Endodermal cell (in vitro differentiated cells): Measurements from ENCODE around the gene REX1BD. TPM values are rescaled to one million over a fixed set of nuclear protein-coding genes. Genes with fewer than 3 reads are reported as not detected.

Source experiments
- DNase-seq: peaks from one replicate; pipeline ENCODE4 v3.0.0-alpha.2; 2017
- H3K27ac ChIP-seq: 2 replicates; pipeline ENCODE4 v1.5.1; 2013; ENCODE audit warnings: mild to moderate bottlenecking, low read depth, low read length, moderate library complexity
- H3K27me3 ChIP-seq: 2 replicates; pipeline ENCODE4 v1.6.1; 2013; ENCODE audit warnings: mild to moderate bottlenecking, low read length, moderate library complexity; ENCODE audit not compliant: insufficient read depth, control insufficient read depth, poor library complexity, severe bottlenecking
- H3K36me3 ChIP-seq: 2 replicates; pipeline ENCODE4 v1.7.0; 2013; ENCODE audit warnings: mild to moderate bottlenecking, low read length, moderate library complexity; ENCODE audit not compliant: control insufficient read depth, insufficient read depth
- H3K4me1 ChIP-seq: one replicate; pipeline ENCODE4 v1.7.0; 2013; ENCODE audit warnings: low read length; ENCODE audit not compliant: control insufficient read depth, insufficient read depth
- H3K4me3 ChIP-seq: 2 replicates; pipeline ENCODE4 v1.5.1; 2013; ENCODE audit warnings: mild to moderate bottlenecking, low read length, moderate library complexity
- H3K9ac ChIP-seq: 2 replicates; pipeline ENCODE4 v1.6.1; 2013; ENCODE audit warnings: mild to moderate bottlenecking, low read length, moderate library complexity; ENCODE audit not compliant: poor library complexity, severe bottlenecking; ENCODE audit errors: extremely low read depth
- H3K9me3 ChIP-seq: 2 replicates; pipeline ENCODE4 v1.6.1; 2013; ENCODE audit warnings: mild to moderate bottlenecking, low read length, moderate library complexity; ENCODE audit not compliant: control insufficient read depth
- H3K27ac Mint-ChIP-seq: 2 replicates; pipeline ENCODE4 v1.8.0; 2020; ENCODE audit warnings: mixed read lengths
- H3K27me3 Mint-ChIP-seq: 2 replicates; pipeline ENCODE4 v1.8.0; 2021; ENCODE audit warnings: mild to moderate bottlenecking, mixed read lengths; ENCODE audit not compliant: insufficient read depth
- H3K36me3 Mint-ChIP-seq: 2 replicates; pipeline ENCODE4 v1.8.0; 2020; ENCODE audit warnings: low read depth, mixed read lengths
- H3K4me1 Mint-ChIP-seq: 2 replicates; pipeline ENCODE4 v1.8.0; 2020; ENCODE audit warnings: mixed read lengths
- H3K4me3 Mint-ChIP-seq: 2 replicates; pipeline ENCODE4 v1.8.0; 2020; ENCODE audit warnings: mild to moderate bottlenecking, moderate library complexity, mixed read lengths
- H3K9me3 Mint-ChIP-seq: 2 replicates; pipeline ENCODE4 v1.8.0; 2020; ENCODE audit warnings: mild to moderate bottlenecking, mixed read lengths
- WGBS, 2 experiments: methylation state at CpG; one replicate each; pipeline versions ENCODE4 v1.1.5 to v1.1.7; 2013; ENCODE audit warnings: missing lambda C conversion rate in 2 of 2, mixed read lengths in 1 of 2; ENCODE audit not compliant: insufficient coverage in 1 of 2, insufficient read length in 1 of 2; 5-methylcytosine and 5-hydroxymethylcytosine counted together
- total RNA-seq, 2 donors: library from RNA; stranded (reverse); fragmentation: NEBNext Ultra II Directional in 1 of 2; extraction: Animal tissue kit (Norgen Biotek cat#: 25700) in 1 of 2; gene quantifications; 2 replicates in 1 of 2; 3 replicates in 1 of 2; pipeline ENCODE4 v1.2.1, GENCODE V29; 2021
- TF ChIP-seq, protein P1 (sequence below): fragments of 200-600 bp; sonication (generic); conservative IDR thresholded peaks from 2 replicates; pipeline ENCODE4 v1.5.0; 2021; ENCODE audit warnings: antibody characterized with exemption, mild to moderate bottlenecking

The REX1BD gene
- total RNA-seq, 2 donors from 2014 or later = 76.9 to 83.9 TPM

DNA sequence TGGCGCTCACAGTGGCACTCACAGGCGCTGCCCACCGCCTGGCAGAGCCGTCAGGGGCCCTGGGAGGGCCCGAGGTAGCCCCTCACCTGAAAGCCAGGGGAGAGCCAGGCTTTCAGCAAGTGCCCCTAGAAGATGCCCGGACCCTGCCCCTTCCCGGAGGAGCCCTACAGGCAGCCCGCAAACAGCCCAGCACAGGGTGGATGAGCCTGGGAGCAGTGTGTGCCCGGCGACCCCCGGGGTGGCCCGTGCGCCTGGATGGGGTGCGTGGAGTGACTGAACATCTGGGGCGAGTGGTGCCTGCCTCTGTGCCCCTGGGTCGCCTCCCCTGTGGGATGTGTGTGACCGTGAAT, 16.6 kb downstream of the REX1BD start:
- Histone ChIP-seq H3K27me3 (peaks cover 85% of the 10 kb centered on the region), H3K27ac (no peak overlapping the region), H3K36me3 (no peaks in the 10 kb centered on the region), H3K4me1 (peaks cover 2% of the 10 kb centered on the region), H3K9ac (no peak overlapping the region), H3K9me3 (no peaks in the 10 kb centered on the region), H3K4me3 (no peak overlapping the region)
- WGBS, 2 experiments = 19% methylated on average over 17 of the region's 17 CpGs; no CpG with 5 or more reads in 1 of the 2 experiments
- no peak for DNase-seq
- TF ChIP-seq, protein P1, sequence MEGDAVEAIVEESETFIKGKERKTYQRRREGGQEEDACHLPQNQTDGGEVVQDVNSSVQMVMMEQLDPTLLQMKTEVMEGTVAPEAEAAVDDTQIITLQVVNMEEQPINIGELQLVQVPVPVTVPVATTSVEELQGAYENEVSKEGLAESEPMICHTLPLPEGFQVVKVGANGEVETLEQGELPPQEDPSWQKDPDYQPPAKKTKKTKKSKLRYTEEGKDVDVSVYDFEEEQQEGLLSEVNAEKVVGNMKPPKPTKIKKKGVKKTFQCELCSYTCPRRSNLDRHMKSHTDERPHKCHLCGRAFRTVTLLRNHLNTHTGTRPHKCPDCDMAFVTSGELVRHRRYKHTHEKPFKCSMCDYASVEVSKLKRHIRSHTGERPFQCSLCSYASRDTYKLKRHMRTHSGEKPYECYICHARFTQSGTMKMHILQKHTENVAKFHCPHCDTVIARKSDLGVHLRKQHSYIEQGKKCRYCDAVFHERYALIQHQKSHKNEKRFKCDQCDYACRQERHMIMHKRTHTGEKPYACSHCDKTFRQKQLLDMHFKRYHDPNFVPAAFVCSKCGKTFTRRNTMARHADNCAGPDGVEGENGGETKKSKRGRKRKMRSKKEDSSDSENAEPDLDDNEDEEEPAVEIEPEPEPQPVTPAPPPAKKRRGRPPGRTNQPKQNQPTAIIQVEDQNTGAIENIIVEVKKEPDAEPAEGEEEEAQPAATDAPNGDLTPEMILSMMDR = no peak
- Mint-ChIP-seq H3K4me1 (peaks cover 15% of the 10 kb centered on the region), H3K9me3 (no peaks in the 10 kb centered on the region), H3K36me3 (no peaks in the 10 kb centered on the region), H3K27ac (no peak overlapping the region), H3K4me3 (peak overlapping the region; percentile 46), H3K27me3 (peaks cover 76% of the 10 kb centered on the region)

DNA sequence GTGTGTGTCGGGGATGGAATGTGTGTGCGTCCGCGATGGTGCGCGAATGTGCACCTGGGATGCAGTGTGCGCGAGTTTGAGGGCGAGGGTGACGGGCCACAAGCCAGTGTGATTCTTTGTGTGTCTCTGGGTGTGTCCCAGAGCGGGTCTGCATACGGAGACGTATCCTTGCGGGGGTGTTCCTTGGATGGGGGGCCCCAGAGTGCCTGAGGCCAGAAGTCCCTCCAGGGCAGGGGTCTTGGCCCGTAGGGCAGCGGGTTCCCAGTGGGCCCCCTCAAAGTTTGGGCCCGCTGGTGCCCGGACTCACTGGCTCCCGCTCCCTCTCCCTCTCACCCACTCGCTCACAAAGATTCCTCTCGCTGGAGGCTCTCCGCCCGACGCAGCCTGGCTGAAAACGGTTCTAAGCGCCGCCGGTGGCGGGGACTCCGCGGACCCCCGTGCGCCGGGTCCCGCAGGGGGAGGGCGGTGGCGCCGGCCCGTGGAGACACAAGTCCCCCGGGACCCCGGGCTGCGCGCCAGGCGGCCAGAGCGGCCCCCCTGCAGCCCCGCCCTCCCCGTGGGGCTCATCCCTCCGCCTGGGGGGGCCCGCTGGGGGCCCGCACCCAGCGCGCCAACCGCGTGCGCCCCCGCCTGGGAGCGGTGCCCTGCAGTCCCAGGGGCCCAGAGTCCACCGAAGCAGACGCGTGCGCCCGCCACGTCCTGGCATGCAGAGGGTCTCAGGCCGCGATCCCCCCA, 17.1 kb downstream of the REX1BD start:
- Histone ChIP-seq H3K9ac (no peak overlapping the region), H3K9me3 (no peaks in the 10 kb centered on the region), H3K4me1 (peaks cover 6% of the 10 kb centered on the region), H3K4me3 (no peak overlapping the region), H3K27ac (no peak overlapping the region), H3K27me3 (peaks cover 89% of the 10 kb centered on the region), H3K36me3 (no peaks in the 10 kb centered on the region)
- 2 to 6% methylated on average over 25 to 65 of the region's 65 CpGs for WGBS, 2 experiments
- Mint-ChIP-seq H3K4me3 (peak overlapping the region; percentile 46), H3K27me3 (peaks cover 81% of the 10 kb centered on the region), H3K4me1 (peaks cover 15% of the 10 kb centered on the region), H3K36me3 (no peaks in the 10 kb centered on the region), H3K9me3 (no peaks in the 10 kb centered on the region), H3K27ac (no peak overlapping the region)
- TF ChIP-seq, protein P1 = no peak
- peak; percentile 64 for DNase-seq

DNA sequence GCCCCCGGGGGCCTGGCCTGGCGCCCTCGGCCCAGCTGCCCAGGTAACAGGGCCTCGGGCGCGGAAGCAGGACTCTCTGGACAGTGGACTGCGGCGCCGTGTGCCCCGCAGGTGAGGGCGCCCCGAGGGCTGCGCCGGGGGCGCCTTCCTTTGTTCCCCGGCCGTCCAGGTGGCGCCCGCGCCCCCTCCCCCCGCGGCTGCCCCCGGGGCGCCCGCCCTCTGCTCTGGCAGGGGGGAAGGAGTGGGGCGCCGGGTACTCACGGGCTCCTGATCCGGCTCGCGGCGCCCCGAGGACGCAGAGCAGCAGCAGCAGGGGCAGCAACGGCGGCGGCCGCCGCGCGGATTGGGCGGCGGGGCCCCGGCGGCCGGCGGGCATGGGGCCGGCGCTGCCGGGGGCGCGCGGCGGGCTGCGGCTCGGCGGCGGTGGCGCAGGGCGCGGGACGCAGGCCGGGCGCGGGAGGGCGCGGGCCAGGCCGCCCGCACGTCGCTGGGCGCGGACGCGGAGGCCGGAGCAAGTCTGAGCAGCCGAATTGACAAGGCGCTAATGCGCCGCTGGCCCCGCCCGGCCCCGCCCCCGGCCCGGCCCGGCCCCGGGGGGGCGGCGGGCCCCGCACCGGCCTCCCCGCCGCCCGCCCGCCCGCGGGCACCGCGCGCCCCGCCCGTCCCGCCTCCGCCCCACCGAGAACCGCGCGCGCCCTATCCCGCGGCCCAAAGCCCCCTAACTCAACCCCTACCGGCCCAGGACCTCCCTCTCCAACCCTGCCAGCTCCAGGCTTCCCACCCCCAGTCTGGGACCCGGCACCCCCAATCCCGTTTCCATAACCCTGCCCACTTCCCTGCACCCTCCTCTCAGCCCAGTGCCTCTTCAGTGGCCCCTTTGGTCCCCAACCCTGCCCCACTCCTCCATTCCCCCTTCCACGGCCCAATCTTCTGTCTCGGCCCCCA, 18.0 kb downstream of the REX1BD start, which contains the start of gene CRLF1:
TSS of gene CRLF1 (minus strand) at position 519 of the 945 bp plus-strand sequence. CDS start at position 376, 143 bp downstream.
- DNase-seq = peak; percentile 53
- H3K4me3 Mint-ChIP-seq = peak within 1 kb of the TSS; percentile 46
- TF ChIP-seq, protein P1 = no peak
- H3K4me1 ChIP-seq = peaks cover 6% of the 10 kb centered on the region
- H3K4me3 ChIP-seq = no peak within 1 kb of the TSS
- H3K27ac ChIP-seq = no peak within 1 kb of the TSS
- H3K9ac ChIP-seq = no peak within 1 kb of the TSS
- H3K9me3 ChIP-seq = no peaks in the 10 kb centered on the region
- H3K27ac Mint-ChIP-seq = no peak within 1 kb of the TSS
- peaks cover 19% of the 10 kb centered on the region for H3K4me1 Mint-ChIP-seq
- H3K9me3 Mint-ChIP-seq = no peaks in the 10 kb centered on the region
- H3K27me3 Mint-ChIP-seq = peaks cover 81% of the 10 kb centered on the region
- 1 to 2% methylated on average over 19 to 111 of the region's 116 CpGs for WGBS, 2 experiments
- no peaks in the 10 kb centered on the region for H3K36me3 ChIP-seq
- H3K27me3 ChIP-seq = peaks cover 95% of the 10 kb centered on the region
- H3K36me3 Mint-ChIP-seq = no peaks in the 10 kb centered on the region
